ENCODE measurements around the gene IRX2. TPM values are rescaled to one million over a fixed set of nuclear protein-coding genes. Genes with fewer than 3 reads are reported as not detected.

The IRX2 gene
- total and polyA plus RNA-seq, 8 donors: 7.0 to 143 (median 8.6) TPM; not detected in 1

DNA sequence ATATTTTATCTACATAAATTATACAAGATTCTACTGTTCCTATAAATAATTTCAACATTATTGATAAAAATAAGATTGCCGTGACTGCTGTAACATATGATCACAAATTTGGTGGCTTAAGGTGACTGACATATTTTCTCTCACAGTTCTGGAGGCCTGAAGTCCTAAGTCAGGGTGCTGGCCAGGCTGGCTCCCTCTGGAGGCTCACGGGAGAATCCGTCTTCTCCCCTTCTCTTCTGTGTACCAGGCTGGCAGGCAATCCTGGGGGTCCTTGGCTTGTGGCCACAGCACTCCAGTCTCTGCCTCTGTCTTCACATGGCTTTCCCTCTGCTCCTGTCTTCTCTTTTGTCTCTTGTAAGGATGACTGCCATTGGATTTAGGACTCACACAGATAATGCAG is 31.7 kb upstream of the IRX2 start:
- Histone ChIP-seq H3K4me3 (no peak overlapping the region), H3K36me3 (no peaks in the 10 kb centered on the region), H3K27me3 (no peaks in the 10 kb centered on the region), H3K9me3 (peaks cover 0 to 15% (median 10%) of the 10 kb centered on the region in 4 donors), H3K4me1 (no peaks in the 10 kb centered on the region), H3K27ac (no peak overlapping the region)
- intact Hi-C loops (cut with DNase I; ENCODE audit: low total_unique reads): no loop called here
- DNase-seq: no peak
- TF ChIP-seq, protein P1, sequence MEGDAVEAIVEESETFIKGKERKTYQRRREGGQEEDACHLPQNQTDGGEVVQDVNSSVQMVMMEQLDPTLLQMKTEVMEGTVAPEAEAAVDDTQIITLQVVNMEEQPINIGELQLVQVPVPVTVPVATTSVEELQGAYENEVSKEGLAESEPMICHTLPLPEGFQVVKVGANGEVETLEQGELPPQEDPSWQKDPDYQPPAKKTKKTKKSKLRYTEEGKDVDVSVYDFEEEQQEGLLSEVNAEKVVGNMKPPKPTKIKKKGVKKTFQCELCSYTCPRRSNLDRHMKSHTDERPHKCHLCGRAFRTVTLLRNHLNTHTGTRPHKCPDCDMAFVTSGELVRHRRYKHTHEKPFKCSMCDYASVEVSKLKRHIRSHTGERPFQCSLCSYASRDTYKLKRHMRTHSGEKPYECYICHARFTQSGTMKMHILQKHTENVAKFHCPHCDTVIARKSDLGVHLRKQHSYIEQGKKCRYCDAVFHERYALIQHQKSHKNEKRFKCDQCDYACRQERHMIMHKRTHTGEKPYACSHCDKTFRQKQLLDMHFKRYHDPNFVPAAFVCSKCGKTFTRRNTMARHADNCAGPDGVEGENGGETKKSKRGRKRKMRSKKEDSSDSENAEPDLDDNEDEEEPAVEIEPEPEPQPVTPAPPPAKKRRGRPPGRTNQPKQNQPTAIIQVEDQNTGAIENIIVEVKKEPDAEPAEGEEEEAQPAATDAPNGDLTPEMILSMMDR (IDR thresholded peaks at IDR 0.05): peak in 1 of 7 experiments; percentile 16
- no peak for TF ChIP-seq EP300 (IDR thresholded peaks at IDR 0.05)
- WGBS, 5 donors: 48 to 84% (median 70%) methylated on average over 3 of the region's 3 CpGs

DNA sequence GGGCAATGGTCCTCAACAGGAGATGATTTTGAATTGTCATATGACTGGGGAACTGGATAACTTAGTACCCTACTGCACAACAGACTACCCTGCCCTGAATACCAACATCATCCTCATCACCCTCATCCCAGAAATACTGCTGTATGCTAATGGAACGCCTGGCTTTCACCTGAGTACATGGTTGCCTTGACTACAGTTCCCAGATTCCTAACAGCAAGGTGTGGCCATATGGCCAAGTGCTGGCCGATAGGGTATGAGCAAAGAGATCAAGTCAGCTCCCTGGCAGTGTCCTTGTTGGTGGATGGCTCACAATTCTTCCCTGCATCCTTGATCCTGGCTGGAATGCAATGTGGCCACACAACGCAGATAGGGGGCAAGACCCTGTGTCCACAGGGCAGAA is 31.2 kb upstream of the IRX2 start:
- intact Hi-C loops (cut with DNase I; ENCODE audit: low total_unique reads): no loop called here
- Histone ChIP-seq H3K27ac (no peak overlapping the region), H3K9me3 (peaks cover 0 to 15% (median 10%) of the 10 kb centered on the region in 4 donors), H3K4me1 (no peaks in the 10 kb centered on the region), H3K27me3 (no peaks in the 10 kb centered on the region), H3K36me3 (no peaks in the 10 kb centered on the region), H3K4me3 (no peak overlapping the region)
- TF ChIP-seq EP300 (IDR thresholded peaks at IDR 0.05) (no peak), POLR2A (IDR thresholded peaks at IDR 0.05) (no peak), POLR2AphosphoS5 (IDR thresholded peaks at IDR 0.05) (no peak)
- TF ChIP-seq, protein P1 (IDR thresholded peaks at IDR 0.05): no peak
- no peak for DNase-seq
- 68 to 87% (median 78%) methylated on average over 3 of the region's 3 CpGs for WGBS, 5 donors

GRCh38 chr5:2780421-2781171 is 29.1 kb upstream of the IRX2 start:
- Histone ChIP-seq H3K4me1 (no peaks in the 10 kb centered on the region), H3K36me3 (no peaks in the 10 kb centered on the region), H3K27me3 (no peaks in the 10 kb centered on the region), H3K27ac (no peak overlapping the region), H3K4me3 (no peak overlapping the region), H3K9me3 (peaks cover 0 to 7% (median 3%) of the 10 kb centered on the region in 4 donors)
- peak; percentile 46 to 63 for DNase-seq
- TF ChIP-seq EP300 (IDR thresholded peaks at IDR 0.05) (no peak), POLR2AphosphoS5 (IDR thresholded peaks at IDR 0.05) (no peak), POLR2A (IDR thresholded peaks at IDR 0.05) (no peak)
- TF ChIP-seq, protein P1 (IDR thresholded peaks at IDR 0.05): no peak
- WGBS, 5 donors: 59 to 65% (median 61%) methylated on average over 11 of the region's 11 CpGs
- intact Hi-C loops (cut with DNase I; ENCODE audit: low total_unique reads): no loop called here

DNA sequence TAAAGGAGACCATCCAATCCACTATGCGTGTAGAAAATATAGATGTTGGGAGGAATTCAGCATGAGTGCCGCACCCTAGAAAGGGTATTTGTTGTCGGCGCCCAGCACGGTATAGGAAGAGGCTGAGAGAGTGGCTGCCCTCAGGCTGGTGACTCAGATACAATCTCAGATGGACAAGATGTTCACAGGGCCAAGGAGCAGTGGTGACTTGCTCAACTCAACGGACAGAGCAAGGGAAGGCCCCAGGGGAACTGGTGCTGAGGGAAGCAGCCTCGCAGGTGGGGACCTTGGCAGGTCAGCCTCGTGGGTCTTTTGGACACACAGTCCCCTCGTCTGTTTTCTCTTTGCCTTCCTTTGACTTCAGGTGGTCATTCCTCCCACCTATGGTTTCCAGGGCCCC is 28.0 kb upstream of the IRX2 start:
- no peak overlapping the region for H3K27ac ChIP-seq
- H3K4me1 ChIP-seq: no peaks in the 10 kb centered on the region
- DNase-seq: no peak
- TF ChIP-seq EP300 (IDR thresholded peaks at IDR 0.05) (no peak), POLR2AphosphoS5 (IDR thresholded peaks at IDR 0.05) (no peak), POLR2A (IDR thresholded peaks at IDR 0.05) (no peak)
- TF ChIP-seq, protein P1 (IDR thresholded peaks at IDR 0.05): no peak
- H3K36me3 ChIP-seq: no peaks in the 10 kb centered on the region
- intact Hi-C loops (cut with DNase I; ENCODE audit: low total_unique reads): no loop called here
- WGBS, 5 donors: 79 to 86% (median 81%) methylated on average over 9 of the region's 9 CpGs
- H3K9me3 ChIP-seq: no peaks in the 10 kb centered on the region
- no peak overlapping the region for H3K4me3 ChIP-seq
- H3K27me3 ChIP-seq: no peaks in the 10 kb centered on the region

Measured in stomach (tissue), 9 donors.